ENCODE data around the gene RASA3. TPM values are rescaled to one million over a fixed set of nuclear protein-coding genes. Genes with fewer than 3 reads are reported as not detected.

RASA3 gene
- polyA plus RNA-seq, 3 donors: 9.0 to 32.6 (median 16.6) TPM

- Histone ChIP-seq H3K27me3 (ENCODE audit: control insufficient read depth in 2 of 2, insufficient read depth in 2 of 2, low read length in 2 of 2) (no peaks in the 10 kb centered on the region), H4K20me1 (ENCODE audit: insufficient read depth, low read length) (peaks cover 21% of the 10 kb centered on the region), H3K4me2 (replicated peaks; ENCODE audit: extremely low read depth, low read length, poor library complexity, severe bottlenecking) (no peak overlapping the region), H3K9ac (ENCODE audit: insufficient read depth, low read length, poor library complexity, severe bottlenecking) (no peak overlapping the region), H3K9me3 (replicated peaks in 1 of 2; ENCODE audit: control insufficient read depth in 1 of 2, insufficient read depth in 1 of 2, low read length in 2 of 2) (no peaks in the 10 kb centered on the region), H2AFZ (ENCODE audit: insufficient read depth, low read depth, low read length, poor library complexity, severe bottlenecking) (no peak overlapping the region), H3K79me2 (ENCODE audit: insufficient read depth, low read length) (peaks cover 42% of the 10 kb centered on the region), H3K36me3 (replicated peaks in 1 of 2; ENCODE audit: control insufficient read depth in 1 of 2, insufficient read depth in 2 of 2, low read length in 2 of 2) (peaks cover 9 to 42% of the 10 kb centered on the region in 2 donors), H3K27ac (ENCODE audit: low read depth in 1 of 2, low read length in 2 of 2) (no peak overlapping the region), H3K4me1 (ENCODE audit: control insufficient read depth in 1 of 2, insufficient read depth in 2 of 2, low read length in 2 of 2) (peaks cover 30 to 31% of the 10 kb centered on the region in 2 donors), H3K4me3 (replicated peaks in 1 of 3; ENCODE audit: low read depth in 2 of 3, low read length in 3 of 3) (no peak overlapping the region)
- intact Hi-C loops (cut with micrococcal nuclease): no loop called here
- Mint-ChIP-seq H3K4me1 (peaks cover 28% of the 10 kb centered on the region), H3K27me3 (ENCODE audit: low read depth in 3 of 3) (peaks cover 0 to 2% (median 1%) of the 10 kb centered on the region in 3 donors), H3K36me3 (peaks cover 44 to 48% of the 10 kb centered on the region in 2 donors), H3K4me3 (no peak overlapping the region), H3K27ac (peak overlapping the region in 4 of 7 donors; percentile 46 to 70 (median 64)), H3K9me3 (peaks cover 0 to 3% (median 2%) of the 10 kb centered on the region in 7 donors)
- no peak for DNase-seq
- 97% methylated on average over 9 of the region's 10 CpGs for WGBS (ENCODE audit: insufficient coverage)
- TF ChIP-seq CTCF (IDR thresholded peaks at IDR 0.05): no peak
Observed at GRCh38 chr13:114071410-114071809, 61.0 kb downstream of the RASA3 start.

- Histone ChIP-seq H3K9me3 (replicated peaks in 1 of 2; ENCODE audit: control insufficient read depth in 1 of 2, insufficient read depth in 1 of 2, low read length in 2 of 2) (no peaks in the 10 kb centered on the region), H3K4me3 (replicated peaks in 1 of 3; ENCODE audit: low read depth in 2 of 3, low read length in 3 of 3) (no peak overlapping the region), H3K36me3 (replicated peaks in 1 of 2; ENCODE audit: control insufficient read depth in 1 of 2, insufficient read depth in 2 of 2, low read length in 2 of 2) (peaks cover 9 to 35% of the 10 kb centered on the region in 2 donors), H3K4me1 (ENCODE audit: control insufficient read depth in 1 of 2, insufficient read depth in 2 of 2, low read length in 2 of 2) (peaks cover 41 to 43% of the 10 kb centered on the region in 2 donors), H3K79me2 (ENCODE audit: insufficient read depth, low read length) (peaks cover 40% of the 10 kb centered on the region), H2AFZ (ENCODE audit: insufficient read depth, low read depth, low read length, poor library complexity, severe bottlenecking) (no peak overlapping the region), H3K9ac (ENCODE audit: insufficient read depth, low read length, poor library complexity, severe bottlenecking) (no peak overlapping the region), H3K4me2 (replicated peaks; ENCODE audit: extremely low read depth, low read length, poor library complexity, severe bottlenecking) (no peak overlapping the region), H3K27me3 (ENCODE audit: control insufficient read depth in 2 of 2, insufficient read depth in 2 of 2, low read length in 2 of 2) (no peaks in the 10 kb centered on the region), H4K20me1 (ENCODE audit: insufficient read depth, low read length) (peaks cover 15% of the 10 kb centered on the region), H3K27ac (ENCODE audit: low read depth in 1 of 2, low read length in 2 of 2) (no peak overlapping the region)
- Mint-ChIP-seq H3K4me3 (no peak overlapping the region), H3K27me3 (ENCODE audit: low read depth in 3 of 3) (peaks cover 0 to 2% (median 1%) of the 10 kb centered on the region in 3 donors), H3K27ac (peak overlapping the region in 3 of 7 donors; percentile 25 to 74 (median 57)), H3K36me3 (peaks cover 39 to 44% of the 10 kb centered on the region in 2 donors), H3K9me3 (peaks cover 0 to 3% (median 2%) of the 10 kb centered on the region in 7 donors), H3K4me1 (peaks cover 39% of the 10 kb centered on the region)
- no peak for TF ChIP-seq CTCF (IDR thresholded peaks at IDR 0.05)
- DNase-seq: no peak
- intact Hi-C loops (cut with micrococcal nuclease): no loop called here
- WGBS (ENCODE audit: insufficient coverage): 100% methylated on average over 5 of the region's 40 CpGs
Observed at GRCh38 chr13:114070098-114070799, 62.2 kb downstream of the RASA3 start.
